HG02943 (cell line): ENCODE data around the gene PLXNA4.

Experiments
- ATAC-seq: cut with Tn5 transposase; IDR thresholded peaks from one replicate; pipeline ENCODE4 v1.9.1; 2021; ENCODE audit warnings: mild to moderate bottlenecking, low read depth, moderate library complexity; ENCODE audit not compliant: unreplicated experiment

PLXNA4 gene

GRCh38 chr7:132230462-132230861, 345.8 kb downstream of the PLXNA4 start:
- ATAC-seq, result no peak

- ATAC-seq, result no peak
These were observed 348.0 kb downstream of the PLXNA4 start for GRCh38 chr7:132228240-132228639.

- ATAC-seq, result no peak
These were observed 349.3 kb downstream of the PLXNA4 start for GRCh38 chr7:132226957-132227290.

GRCh38 chr7:132226046-132226956, 350.0 kb downstream of the PLXNA4 start:
- no peak for ATAC-seq

- ATAC-seq, result no peak
These were observed 350.8 kb downstream of the PLXNA4 start for GRCh38 chr7:132225216-132226030.

GRCh38 chr7:132221356-132221755, 354.9 kb downstream of the PLXNA4 start:
- ATAC-seq, result no peak

- ATAC-seq, result no peak
These were observed 356.2 kb downstream of the PLXNA4 start for GRCh38 chr7:132220060-132220459.

- ATAC-seq, result no peak
These were observed 357.4 kb downstream of the PLXNA4 start for GRCh38 chr7:132218876-132219275.

GRCh38 chr7:132216847-132217525, 359.3 kb downstream of the PLXNA4 start:
- no peak for ATAC-seq

- ATAC-seq, result no peak
These were observed 361.8 kb downstream of the PLXNA4 start for GRCh38 chr7:132214452-132214851.

GRCh38 chr7:132213583-132213982, 362.7 kb downstream of the PLXNA4 start:
- ATAC-seq, result no peak

GRCh38 chr7:132211971-132212370, 364.3 kb downstream of the PLXNA4 start:
- no peak for ATAC-seq

GRCh38 chr7:132210821-132211220, 365.4 kb downstream of the PLXNA4 start:
- no peak for ATAC-seq

- ATAC-seq, result no peak
These were observed 368.5 kb downstream of the PLXNA4 start for GRCh38 chr7:132207782-132208181.

GRCh38 chr7:132207211-132207610, 369.1 kb downstream of the PLXNA4 start:
- no peak for ATAC-seq

GRCh38 chr7:132206594-132206993, 369.7 kb downstream of the PLXNA4 start:
- no peak for ATAC-seq

- no peak for ATAC-seq
These were observed 370.8 kb downstream of the PLXNA4 start for GRCh38 chr7:132205509-132205908.

GRCh38 chr7:132203021-132203420, 373.2 kb downstream of the PLXNA4 start:
- no peak for ATAC-seq

- no peak for ATAC-seq
These were observed 373.7 kb downstream of the PLXNA4 start for GRCh38 chr7:132202541-132202940.

- ATAC-seq, result no peak
These were observed 376.1 kb downstream of the PLXNA4 start for GRCh38 chr7:132200141-132200540.

GRCh38 chr7:132199626-132200025, 376.6 kb downstream of the PLXNA4 start:
- no peak for ATAC-seq
